HepG2 (cell line): ENCODE measurements around the gene RNPEPL1. TPM values are rescaled to one million over a fixed set of nuclear protein-coding genes. Genes with fewer than 3 reads are reported as not detected.

Experiments used
- ELF1 ChIP-seq: sonication (generic); formaldehyde crosslinking; IDR thresholded peaks from 2 replicates; pipeline ENCODE4 v1.4.0; 2020; ENCODE audit warnings: missing genetic modification reagents
- ETS1 ChIP-seq: sonication (generic); formaldehyde crosslinking; IDR thresholded peaks from 2 replicates; pipeline ENCODE4 v1.4.0; 2020; ENCODE audit warnings: missing genetic modification reagents
- FOXJ3 ChIP-seq: sonication (generic); formaldehyde crosslinking; IDR thresholded peaks from 2 replicates; pipeline ENCODE4 v1.4.0; 2020; ENCODE audit warnings: missing genetic modification reagents, mild to moderate bottlenecking, borderline replicate concordance
- FOXK1 ChIP-seq: sonication (generic); formaldehyde crosslinking; IDR thresholded peaks from 2 replicates; pipeline ENCODE4 v1.4.0; 2020; ENCODE audit warnings: low read depth, missing genetic modification reagents, borderline replicate concordance
- GATAD1 ChIP-seq: IDR thresholded peaks from 2 replicates; pipeline ENCODE4 v1.6.1; 2016; ENCODE audit warnings: missing genetic modification reagents, missing compliant biosample characterization
- IRX3 ChIP-seq: sonication (generic); formaldehyde crosslinking; IDR thresholded peaks from 2 replicates; pipeline ENCODE4 v1.8.1; 2023; ENCODE audit warnings: mild to moderate bottlenecking, low read depth, missing genetic modification reagents, borderline replicate concordance
- MAX ChIP-seq: IDR thresholded peaks from 2 replicates; pipeline ENCODE4 v1.6.1; 2012; ENCODE audit warnings: inconsistent platforms
- MEIS1 ChIP-seq: sonication (generic); formaldehyde crosslinking; IDR thresholded peaks from 2 replicates; pipeline ENCODE4 v1.9.0; 2021; ENCODE audit warnings: mild to moderate bottlenecking, missing genetic modification reagents, moderate library complexity, borderline replicate concordance
- NRL ChIP-seq: sonication (generic); formaldehyde crosslinking; IDR thresholded peaks from 2 replicates; pipeline ENCODE4 v1.5.0; 2020; ENCODE audit warnings: missing genetic modification reagents, mild to moderate bottlenecking, moderate library complexity, borderline replicate concordance
- POGK ChIP-seq: sonication (generic); formaldehyde crosslinking; conservative IDR thresholded peaks from 2 replicates; pipeline ENCODE4 v1.8.0; 2022; ENCODE audit warnings: mild to moderate bottlenecking, moderate library complexity, missing genetic modification reagents
- POLR2A ChIP-seq, 2 experiments: IDR thresholded peaks; 2 replicates each; pipeline ENCODE4 v1.6.1; 2011; ENCODE audit warnings: low read depth in 2 of 2, low read length in 2 of 2, mild to moderate bottlenecking in 1 of 2, moderate library complexity in 1 of 2; ENCODE audit not compliant: insufficient read depth in 1 of 2
- TRAFD1 ChIP-seq: sonication (generic); formaldehyde crosslinking; IDR thresholded peaks from 2 replicates; pipeline ENCODE4 v1.5.1; 2020; ENCODE audit warnings: missing genetic modification reagents, mild to moderate bottlenecking, borderline replicate concordance
- ZFP82 ChIP-seq: sonication (generic); formaldehyde crosslinking; IDR thresholded peaks from 2 replicates; pipeline ENCODE4 v1.5.1; 2020; ENCODE audit warnings: mild to moderate bottlenecking, missing genetic modification reagents, borderline replicate concordance
- ZMYM4 ChIP-seq: sonication (generic); formaldehyde crosslinking; IDR thresholded peaks from 2 replicates; pipeline ENCODE4 v1.8.1; 2023; ENCODE audit warnings: mild to moderate bottlenecking, missing genetic modification reagents
- ZNF225 ChIP-seq: sonication (generic); formaldehyde crosslinking; IDR thresholded peaks from 2 replicates; pipeline ENCODE4 v1.4.0; 2020; ENCODE audit warnings: mild to moderate bottlenecking, missing genetic modification reagents
- ZNF280B ChIP-seq: sonication (generic); formaldehyde crosslinking; IDR thresholded peaks from 2 replicates; pipeline ENCODE4 v1.5.0; 2020; ENCODE audit warnings: missing genetic modification reagents, mild to moderate bottlenecking, borderline replicate concordance
- ZNF30 ChIP-seq: sonication (generic); formaldehyde crosslinking; IDR thresholded peaks from 2 replicates; pipeline ENCODE4 v1.5.0; 2020; ENCODE audit warnings: mild to moderate bottlenecking, missing genetic modification reagents
- ZNF414 ChIP-seq: sonication (generic); formaldehyde crosslinking; IDR thresholded peaks from 2 replicates; pipeline ENCODE4 v1.5.0; 2020; ENCODE audit warnings: missing genetic modification reagents
- ZNF850 ChIP-seq: sonication (generic); formaldehyde crosslinking; conservative IDR thresholded peaks from 2 replicates; pipeline ENCODE4 v1.9.0; 2021; ENCODE audit warnings: mild to moderate bottlenecking, missing genetic modification reagents
- polyA plus RNA-seq, 8 experiments: library from polyadenylated mRNA; depleted of rRNA in 3 of 8; stranded (reverse) in 7 of 8; unstranded in 1 of 8; fragments of >200 nt; fragmentation: Illumina TruSeq in 4 of 8; extraction: Trizol in 4 of 8; gene quantifications; 2 replicates each; pipeline versions ENCODE4 v1.2.1 to v1.2.3, GENCODE V29; 2011 to 2016; ENCODE audit warnings: low read depth in 4 of 8, missing spikeins in 1 of 8, mixed read lengths in 1 of 8; ENCODE audit not compliant: insufficient read depth in 1 of 8
- total RNA-seq, 5 experiments: library from RNA; depleted of rRNA; stranded (reverse); fragments of >200 nt; fragmentation: Illumina TruSeq; extraction: Trizol; gene quantifications; 2 replicates each; pipeline ENCODE4 v1.2.3, GENCODE V29; 2016; ENCODE audit warnings: low read depth in 1 of 5

Gene RNPEPL1
- total and polyA plus RNA-seq, 2 of the 13 experiments (the other 11 are each of a cell fraction or from before 2014, with no cell fraction given): 13.0 to 18.0 TPM

- peak; percentile 51; the same call in 1 of the 2 replicates for TF ChIP-seq FOXK1 (CRISPR knock-in tag)
- TF ChIP-seq GATAD1 (CRISPR knock-in tag): no peak
- peak; percentile 97 for TF ChIP-seq MAX
- TF ChIP-seq ZFP82 (CRISPR knock-in tag): peak; percentile 97; the same call in 1 of the 2 replicates
- no peak; the same call in 1 of the 2 replicates for TF ChIP-seq ETS1 (CRISPR knock-in tag)
- TF ChIP-seq ZNF280B (CRISPR knock-in tag): no peak; the same call in 1 of the 2 replicates
- TF ChIP-seq TRAFD1: 0 out of 2 replicates have a peak, but pooled peaks have one; percentile 79
- TF ChIP-seq POLR2A (IDR thresholded peaks at IDR 0.05; ENCODE audit: insufficient read depth in 1 of 2, low read depth in 2 of 2, low read length in 2 of 2): peak in 1 of 2 experiments; percentile 98; a peak in 2 of 4 replicates
- TF ChIP-seq NRL: peak; percentile 93
- peak; percentile 3; the same call in 1 of the 2 replicates for TF ChIP-seq ZNF30 (CRISPR knock-in tag)
- TF ChIP-seq POGK (CRISPR knock-in tag): peak; percentile 79; the same call in 1 of the 2 replicates
- TF ChIP-seq ZNF225 (CRISPR knock-in tag): peak; percentile 78; the same call in 1 of the 2 replicates
- peak; percentile 35 for TF ChIP-seq MEIS1 (CRISPR knock-in tag)
- no peak; the same call in none of the 2 replicates for TF ChIP-seq IRX3 (CRISPR knock-in tag)
- peak; percentile 72; the same call in 1 of the 2 replicates for TF ChIP-seq ZMYM4 (CRISPR knock-in tag)
- 0 out of 2 replicates have a peak, but pooled peaks have one; percentile 6 for TF ChIP-seq ZNF414 (CRISPR knock-in tag)
- 0 out of 2 replicates have a peak, but pooled peaks have one; percentile 2 for TF ChIP-seq FOXJ3 (CRISPR knock-in tag)
- TF ChIP-seq ZNF850 (CRISPR knock-in tag): 0 out of 2 replicates have a peak, but pooled peaks have one; percentile 89
- TF ChIP-seq ELF1 (CRISPR knock-in tag): peak; percentile 100
Observed at GRCh38 chr2:240560480-240561324, 7.6 kb upstream of the RNPEPL1 start (continued).
